HepG2 (cell line): ENCODE results near the gene SLC30A4. TPM values are rescaled to one million over a fixed set of nuclear protein-coding genes. Genes with fewer than 3 reads are reported as not detected.
A peak's percentile ranks its signal among the peaks of the same experiment; 100 is the strongest.

Source experiments
- ATAC-seq: fragments of 200-7000 bp; cut with Tn5 transposase; 3 replicates; pipeline ENCODE4 v1.9.1; 2020; ENCODE audit warnings: mild to moderate bottlenecking, moderate library complexity
- BruUV-seq: library from RNA; stranded (reverse); fragments of 400-500 nt; replicated peaks from 2 replicates; lab custom pipeline; 2021; lab: Mats Ljungman, UMichigan
- CTCF ChIA-PET: fragments of 300-600 bp; formaldehyde crosslinking; extraction: SDS; loops from one replicate; lab custom pipeline; 2021; ENCODE audit warnings: low total read pairs, inconsistent platforms, low intra/inter-chr PET ratio; lab: Yijun Ruan, JAX
- POLR2A ChIA-PET: fragments of 350-600 bp; sonication (Branson Sonifier 250); formaldehyde crosslinking; loops from one replicate; lab custom pipeline; 2020; ENCODE audit warnings: antibody characterized with exemption, inconsistent platforms; lab: Yijun Ruan, JAX
- DNase-seq: peaks from one replicate; pipeline ENCODE4 v3.0.0-alpha.2; 2015; ENCODE audit warnings: low spot score
- FAIRE-seq: peaks from 3 replicates; lab custom pipeline; 2011; peaks lifted over from hg19 to GRCh38; lab: Jason Lieb, UNC
- H2AFZ ChIP-seq: one replicate; pipeline ENCODE4 v1.6.1; 2011; ENCODE audit warnings: low read length, inconsistent platforms
- H3K27ac ChIP-seq: fragments of 300-600 bp; 3 replicates; pipeline ENCODE4 v1.8.0; 2011; ENCODE audit warnings: mixed run types, mild to moderate bottlenecking, mixed read lengths, low read length, inconsistent platforms; ENCODE audit not compliant: insufficient read depth; ENCODE audit errors: extremely low read length
- H3K27me3 ChIP-seq, 2 experiments: fragments of 200-600 bp in 1 of 2; 2 replicates in 1 of 2; 3 replicates in 1 of 2; pipeline versions ENCODE4 v1.6.0 to v1.8.0; 2011; ENCODE audit warnings: low read length in 2 of 2, mild to moderate bottlenecking in 2 of 2, moderate library complexity in 2 of 2, inconsistent platforms in 1 of 2; ENCODE audit not compliant: insufficient read depth in 2 of 2, control insufficient read depth in 1 of 2
- H3K36me3 ChIP-seq, 2 experiments: fragments of 200-600 bp in 1 of 2; replicated peaks in 1 of 2; 2 replicates in 1 of 2; 3 replicates in 1 of 2; pipeline versions ENCODE4 v1.5.1 to v1.8.0; 2011; ENCODE audit warnings: low read length in 2 of 2, inconsistent platforms in 1 of 2; ENCODE audit not compliant: insufficient read depth in 2 of 2, control insufficient read depth in 1 of 2
- H3K4me1 ChIP-seq: 2 replicates; pipeline ENCODE4 v1.5.1; 2012; ENCODE audit warnings: low read length, inconsistent platforms; ENCODE audit not compliant: insufficient read depth
- H3K4me2 ChIP-seq: 2 replicates; pipeline ENCODE4 v1.6.0; 2011; ENCODE audit warnings: low read depth, low read length, inconsistent platforms
- H3K4me3 ChIP-seq, 3 experiments: fragments of 200-600 bp in 1 of 3; sonication (generic), shearing (Covaris generic) in 1 of 3; replicated peaks in 1 of 3; 2 replicates each; pipeline ENCODE4 v1.5.1; 2011 to 2016; ENCODE audit warnings: low read length in 3 of 3, inconsistent platforms in 2 of 3, low read depth in 2 of 3, mild to moderate bottlenecking in 2 of 3, control low read depth in 1 of 3, mixed read lengths in 1 of 3; ENCODE audit not compliant: insufficient read depth in 1 of 3
- H3K79me2 ChIP-seq: one replicate; pipeline ENCODE4 v1.6.1; 2011; ENCODE audit warnings: low read length, inconsistent platforms; ENCODE audit not compliant: insufficient read depth
- H3K9ac ChIP-seq: 2 replicates; pipeline ENCODE4 v1.6.0; 2011; ENCODE audit warnings: mild to moderate bottlenecking, low read depth, low read length, inconsistent platforms; ENCODE audit not compliant: insufficient read depth
- H3K9me3 ChIP-seq: 2 replicates; pipeline ENCODE4 v1.5.1; 2012; ENCODE audit warnings: mild to moderate bottlenecking, low read length
- H4K20me1 ChIP-seq: 2 replicates; pipeline ENCODE4 v1.6.0; 2011; ENCODE audit warnings: inconsistent platforms, mild to moderate bottlenecking, low read length, moderate library complexity; ENCODE audit not compliant: insufficient read depth
- IKZF1 ChIP-seq: fragments of 450-650 bp; IDR thresholded peaks from 2 replicates; pipeline ENCODE4 v1.7.1; 2016
- SOX6 ChIP-seq, 2 experiments: fragments of 450-650 bp in 1 of 2; sonication (generic) in 1 of 2; formaldehyde crosslinking in 1 of 2; IDR thresholded peaks; 2 replicates each; pipeline versions ENCODE4 v1.4.0 to v1.6.1; 2017 to 2020; ENCODE audit warnings: antibody characterized with exemption in 1 of 2, mild to moderate bottlenecking in 1 of 2, missing genetic modification reagents in 1 of 2
- TEAD3 ChIP-seq: optimal IDR thresholded peaks from 2 replicates; pipeline ENCODE3; 2016; ENCODE audit warnings: borderline replicate concordance
- ZFP90 ChIP-seq: sonication (generic); formaldehyde crosslinking; IDR thresholded peaks from 2 replicates; pipeline ENCODE4 v1.8.0; 2022; ENCODE audit warnings: missing genetic modification reagents, mild to moderate bottlenecking, inconsistent platforms, borderline replicate concordance
- WGBS: methylation state at CpG from one replicate; pipeline ENCODE4 v1.1.6; 2017; ENCODE audit warnings: low lambda C conversion rate; 5-methylcytosine and 5-hydroxymethylcytosine counted together
- in situ Hi-C: cut with HindIII; loops from 2 replicates; pipeline ENCODE4 v1.10.0; 2017; ENCODE audit warnings: low pct_unique_long_range_greater_than_20kb; ENCODE audit not compliant: extremely low pct_ligation_motif_present
- intact Hi-C: fragments of 100-400 bp; cut with micrococcal nuclease; formaldehyde crosslinking; loops from one replicate; pipeline ENCODE4 v1.10.0; 2022; ENCODE audit not compliant: unreplicated experiment
- polyA plus RNA-seq, 8 experiments: library from polyadenylated mRNA; depleted of rRNA in 3 of 8; stranded (reverse) in 7 of 8; unstranded in 1 of 8; fragments of >200 nt; fragmentation: Illumina TruSeq in 4 of 8; extraction: Trizol in 4 of 8; gene quantifications; 2 replicates each; pipeline versions ENCODE4 v1.2.1 to v1.2.3, GENCODE V29; 2011 to 2016; ENCODE audit warnings: low read depth in 4 of 8, missing spikeins in 1 of 8, mixed read lengths in 1 of 8; ENCODE audit not compliant: insufficient read depth in 1 of 8
- total RNA-seq, 5 experiments: library from RNA; depleted of rRNA; stranded (reverse); fragments of >200 nt; fragmentation: Illumina TruSeq; extraction: Trizol; gene quantifications; 2 replicates each; pipeline ENCODE4 v1.2.3, GENCODE V29; 2016; ENCODE audit warnings: low read depth in 1 of 5
- TF ChIP-seq, protein P1 (sequence below): sonication (generic); formaldehyde crosslinking; IDR thresholded peaks from 2 replicates; pipeline ENCODE4 v1.9.0; 2021; ENCODE audit warnings: missing genetic modification reagents, mild to moderate bottlenecking, borderline replicate concordance
- TF ChIP-seq, protein P2 (sequence below): sonication (generic); formaldehyde crosslinking; IDR thresholded peaks from 2 replicates; pipeline ENCODE4 v1.8.0; 2022; ENCODE audit warnings: mild to moderate bottlenecking, missing genetic modification reagents, moderate library complexity

The SLC30A4 gene
- total and polyA plus RNA-seq, 2 of the 13 experiments (the other 11 are each of a cell fraction or from before 2014, with no cell fraction given), result 0.01 to 0.04 TPM

DNA sequence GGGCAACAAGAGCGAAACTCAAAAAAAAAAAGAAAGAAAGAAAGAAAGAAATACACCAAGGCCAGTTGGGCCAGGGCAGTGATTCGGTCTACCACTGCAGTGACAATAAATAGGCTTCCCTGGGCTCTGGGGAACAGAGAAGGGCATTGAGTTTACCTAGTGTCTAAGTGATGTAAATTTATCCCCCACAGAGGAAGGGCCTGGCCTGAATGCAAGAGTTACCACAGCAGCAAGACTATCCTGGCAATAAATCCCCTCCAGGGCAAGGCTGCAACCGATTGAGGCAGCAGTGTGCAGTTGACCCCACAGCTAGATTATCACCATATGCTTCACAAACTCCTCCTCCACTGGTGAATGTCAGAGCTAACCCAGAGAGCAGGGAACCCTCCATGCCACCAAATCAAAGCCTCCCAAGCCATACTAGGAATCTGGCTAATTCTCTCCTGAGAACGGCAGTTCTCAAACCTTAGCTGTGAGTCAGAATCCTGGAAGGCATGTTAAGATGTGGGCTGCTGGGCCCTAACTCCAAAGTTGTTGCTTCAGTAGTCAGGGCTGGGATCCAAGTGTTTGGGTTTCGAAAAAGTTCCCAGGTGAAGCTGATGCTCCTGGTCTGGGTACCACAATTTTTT, 79.9 kb downstream of the SLC30A4 start (continued):
- TF ChIP-seq, protein P1, sequence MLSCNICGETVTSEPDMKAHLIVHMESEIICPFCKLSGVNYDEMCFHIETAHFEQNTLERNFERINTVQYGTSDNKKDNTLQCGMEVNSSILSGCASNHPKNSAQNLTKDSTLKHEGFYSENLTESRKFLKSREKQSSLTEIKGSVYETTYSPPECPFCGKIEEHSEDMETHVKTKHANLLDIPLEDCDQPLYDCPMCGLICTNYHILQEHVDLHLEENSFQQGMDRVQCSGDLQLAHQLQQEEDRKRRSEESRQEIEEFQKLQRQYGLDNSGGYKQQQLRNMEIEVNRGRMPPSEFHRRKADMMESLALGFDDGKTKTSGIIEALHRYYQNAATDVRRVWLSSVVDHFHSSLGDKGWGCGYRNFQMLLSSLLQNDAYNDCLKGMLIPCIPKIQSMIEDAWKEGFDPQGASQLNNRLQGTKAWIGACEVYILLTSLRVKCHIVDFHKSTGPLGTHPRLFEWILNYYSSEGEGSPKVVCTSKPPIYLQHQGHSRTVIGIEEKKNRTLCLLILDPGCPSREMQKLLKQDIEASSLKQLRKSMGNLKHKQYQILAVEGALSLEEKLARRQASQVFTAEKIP (CRISPR knock-in tag), result no peak
- TF ChIP-seq IKZF1 (no peak), TEAD3 (CRISPR knock-in tag) (no peak)

DNA sequence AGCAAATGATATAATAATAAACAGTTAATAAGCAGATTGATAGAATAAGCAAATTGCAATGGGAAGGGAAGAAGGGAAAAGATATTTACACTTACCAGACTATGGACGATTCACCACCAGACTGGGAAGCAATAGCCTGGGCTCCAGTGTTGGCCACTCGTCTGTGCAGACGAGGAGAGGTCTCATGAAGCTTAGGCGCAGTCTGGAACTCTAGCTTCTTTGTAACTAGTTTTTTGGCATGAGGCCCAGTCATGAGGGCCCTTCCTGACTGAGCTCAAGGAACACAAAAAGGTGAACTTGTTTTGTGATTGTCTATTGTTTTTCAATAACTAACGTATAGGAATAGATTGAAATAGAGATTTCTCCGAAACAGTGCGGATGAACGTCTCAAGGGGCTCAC, 80.9 kb downstream of the SLC30A4 start:
- FAIRE-seq, result no peak
- Histone ChIP-seq H3K27ac (no peak overlapping the region), H4K20me1 (no peaks in the 10 kb centered on the region)

More for the DNA sequence above, 80.9 kb downstream of the SLC30A4 start:
- POLR2A ChIA-PET, result no interaction called here
- no peaks in the 10 kb centered on the region for H3K79me2 ChIP-seq
- no peak overlapping the region for H3K9ac ChIP-seq
- H3K4me3 ChIP-seq, result no peak overlapping the region
- peaks cover 0 to 21% of the 10 kb centered on the region in 2 experiments; a peak in 3 of 5 replicates for H3K27me3 ChIP-seq
- no peak overlapping the region for H2AFZ ChIP-seq
- H3K9me3 ChIP-seq, result no peaks in the 10 kb centered on the region
- in situ Hi-C loops, result no loop called here
- H3K36me3 ChIP-seq, result no peaks in the 10 kb centered on the region
- DNase-seq, result peak; percentile 21
- H3K4me1 ChIP-seq, result peaks cover 44% of the 10 kb centered on the region
- 32% methylated on average over 7 of the region's 8 CpGs for WGBS
- peak; percentile 29; the same call in 1 of the 3 replicates for ATAC-seq
- intact Hi-C loops, result no loop called here
- no peak for TF ChIP-seq ZFP90
- TF ChIP-seq, protein P2, sequence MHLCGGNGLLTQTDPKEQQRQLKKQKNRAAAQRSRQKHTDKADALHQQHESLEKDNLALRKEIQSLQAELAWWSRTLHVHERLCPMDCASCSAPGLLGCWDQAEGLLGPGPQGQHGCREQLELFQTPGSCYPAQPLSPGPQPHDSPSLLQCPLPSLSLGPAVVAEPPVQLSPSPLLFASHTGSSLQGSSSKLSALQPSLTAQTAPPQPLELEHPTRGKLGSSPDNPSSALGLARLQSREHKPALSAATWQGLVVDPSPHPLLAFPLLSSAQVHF, result no peak
- no peak for TF ChIP-seq SOX6 (IDR thresholded peaks at IDR 0.05)
- peak; percentile 22; the same call in 1 of the 2 replicates for TF ChIP-seq SOX6 (CRISPR knock-in tag; IDR thresholded peaks at IDR 0.05)
- TF ChIP-seq, all 625 proteins: peak for 1
- H3K4me2 ChIP-seq, result no peak overlapping the region; the same call in 1 of the 2 replicates
- CTCF ChIA-PET, result interaction anchor here (1.1 kb wide), 1 partner anchor 11 kb away, joined by 5 read pairs; no protein-coding TSS in a partner anchor
- no TSS peak for BruUV-seq
